GM23338 (cell line): ENCODE data around the gene TMPRSS11D. TPM values are rescaled to one million over a fixed set of nuclear protein-coding genes. Genes with fewer than 3 reads are reported as not detected.

Experiments used
- ATAC-seq: fragments of 200-7000 bp; cut with Tn5 transposase; 3 replicates; pipeline ENCODE4 v1.9.1; 2020
- DNase-seq: peaks from one replicate; pipeline ENCODE4 v3.0.0-alpha.2; 2015; ENCODE audit warnings: low spot score
- H2AFZ ChIP-seq: fragments of 200-600 bp; sonication (generic); 2 replicates; pipeline ENCODE4 v1.8.0; 2016; ENCODE audit warnings: antibody characterized with exemption, mild to moderate bottlenecking, moderate library complexity
- H3F3A ChIP-seq: fragments of 200-600 bp; sonication (generic); replicated peaks from 2 replicates; pipeline ENCODE4 v1.8.0; 2017; ENCODE audit warnings: antibody characterized with exemption, mixed run types, low read depth
- H3K27ac ChIP-seq: fragments of 200-600 bp; sonication (generic); 2 replicates; pipeline ENCODE4 v1.6.1; 2016; ENCODE audit warnings: low read depth
- H3K27me3 ChIP-seq: fragments of 200-600 bp; sonication (generic); 2 replicates; pipeline ENCODE4 v1.8.0; 2016; ENCODE audit warnings: mild to moderate bottlenecking, mixed run types, moderate library complexity; ENCODE audit not compliant: insufficient read depth
- H3K36me3 ChIP-seq: fragments of 200-600 bp; sonication (generic); 2 replicates; pipeline ENCODE4 v1.8.0; 2016; ENCODE audit warnings: mild to moderate bottlenecking; ENCODE audit not compliant: insufficient read depth
- H3K4me1 ChIP-seq: fragments of 200-600 bp; sonication (generic); 2 replicates; pipeline ENCODE4 v1.8.0; 2016; ENCODE audit warnings: mild to moderate bottlenecking, moderate library complexity; ENCODE audit not compliant: insufficient read depth
- H3K4me2 ChIP-seq: fragments of 200-600 bp; sonication (generic); 2 replicates; pipeline ENCODE4 v1.7.1; 2017; ENCODE audit warnings: mixed run types
- H3K4me3 ChIP-seq: fragments of 200-600 bp; sonication (generic); 2 replicates; pipeline ENCODE4 v1.6.1; 2016; ENCODE audit warnings: mixed run types
- H3K79me2 ChIP-seq: fragments of 200-600 bp; sonication (generic); replicated peaks from 2 replicates; pipeline ENCODE4 v1.8.0; 2017; ENCODE audit warnings: mild to moderate bottlenecking; ENCODE audit not compliant: insufficient read depth
- H3K9me2 ChIP-seq: fragments of 200-600 bp; sonication (generic); 2 replicates; pipeline ENCODE4 v1.8.0; 2017; ENCODE audit not compliant: insufficient read depth
- H4K20me1 ChIP-seq: fragments of 200-600 bp; sonication (generic); replicated peaks from 2 replicates; pipeline ENCODE4 v1.8.0; 2017; ENCODE audit warnings: mild to moderate bottlenecking; ENCODE audit not compliant: insufficient read depth
- H3K27ac Mint-ChIP-seq: 2 replicates; pipeline ENCODE4 v1.8.0; 2020; ENCODE audit warnings: inconsistent platforms, mild to moderate bottlenecking, moderate library complexity, mixed read lengths
- H3K27me3 Mint-ChIP-seq: 3 replicates; pipeline ENCODE4 v1.8.0; 2022; ENCODE audit warnings: low read depth, mild to moderate bottlenecking, moderate library complexity, mixed read lengths, inconsistent platforms; ENCODE audit not compliant: insufficient read depth, poor library complexity
- H3K36me3 Mint-ChIP-seq: 3 replicates; pipeline ENCODE4 v1.8.0; 2021; ENCODE audit warnings: low read depth, mild to moderate bottlenecking, inconsistent platforms, moderate library complexity, mixed read lengths
- H3K4me1 Mint-ChIP-seq: 3 replicates; pipeline ENCODE4 v1.8.0; 2020; ENCODE audit warnings: mild to moderate bottlenecking, inconsistent platforms, mixed read lengths
- H3K4me3 Mint-ChIP-seq: 3 replicates; pipeline ENCODE4 v1.8.0; 2021; ENCODE audit warnings: moderate library complexity, mild to moderate bottlenecking, inconsistent platforms, mixed read lengths
- H3K9me3 Mint-ChIP-seq: 3 replicates; pipeline ENCODE4 v1.8.0; 2020; ENCODE audit warnings: moderate library complexity, mild to moderate bottlenecking, inconsistent platforms, mixed read lengths
- CTCF ChIP-seq, 2 experiments: fragments of 200-600 bp in 1 of 2; sonication (generic) in 1 of 2; conservative IDR thresholded peaks; 2 replicates each; pipeline versions ENCODE4 v1.5.1 to v1.6.1; 2016 to 2017; ENCODE audit warnings: antibody characterized with exemption in 2 of 2, low read depth in 2 of 2, mild to moderate bottlenecking in 2 of 2, moderate library complexity in 1 of 2
- ETS1 ChIP-seq: IDR thresholded peaks from 2 replicates; pipeline ENCODE4 v1.6.1; 2016; ENCODE audit warnings: antibody characterized with exemption
- EZH2 ChIP-seq: fragments of 200-600 bp; sonication (generic); IDR thresholded peaks from one replicate; pipeline ENCODE4 v1.8.0; 2017; ENCODE audit warnings: antibody characterized with exemption, mild to moderate bottlenecking, low read depth; ENCODE audit not compliant: unreplicated experiment
- EZH2phosphoT487 ChIP-seq: fragments of 200-600 bp; sonication (generic); IDR thresholded peaks from one replicate; pipeline ENCODE4 v1.8.1; 2018; ENCODE audit warnings: antibody characterized with exemption; ENCODE audit not compliant: unreplicated experiment
- JUNB ChIP-seq: IDR thresholded peaks from one replicate; pipeline ENCODE4 v1.6.1; 2016; ENCODE audit warnings: antibody characterized with exemption; ENCODE audit not compliant: unreplicated experiment
- NANOG ChIP-seq: IDR thresholded peaks from 2 replicates; pipeline ENCODE4 v1.6.1; 2016; ENCODE audit warnings: antibody characterized with exemption, borderline replicate concordance
- POLR2AphosphoS5 ChIP-seq: IDR thresholded peaks from 2 replicates; pipeline ENCODE4 v1.6.1; 2016; ENCODE audit warnings: antibody characterized with exemption, low read depth
- REST ChIP-seq: IDR thresholded peaks from one replicate; pipeline ENCODE4 v1.6.1; 2018; ENCODE audit warnings: antibody characterized with exemption; ENCODE audit not compliant: unreplicated experiment
- STAT1 ChIP-seq: IDR thresholded peaks from one replicate; pipeline ENCODE4 v1.6.1; 2016; ENCODE audit warnings: antibody characterized with exemption; ENCODE audit not compliant: unreplicated experiment
- ZNF331 ChIP-seq: fragments of 250-450 bp; sonication (Bioruptor Pico); IDR thresholded peaks from 2 replicates; pipeline ENCODE4 v1.5.0; 2020; ENCODE audit warnings: low read depth, mild to moderate bottlenecking, moderate library complexity
- ZNF462 ChIP-seq: fragments of 250-450 bp; sonication (Bioruptor Pico); IDR thresholded peaks from 2 replicates; pipeline ENCODE4 v1.5.0; 2020; ENCODE audit warnings: mild to moderate bottlenecking, moderate library complexity
- polyA plus RNA-seq: library from polyadenylated mRNA; unstranded; fragments of >200 nt; fragmentation: Nextera tagmentation; extraction: Ambion mirVana; gene quantifications from 2 replicates; pipeline ENCODE4 v1.2.1, GENCODE V29; 2016
- total RNA-seq: library from RNA; depleted of rRNA; stranded (reverse); fragments of >200 nt; shearing (Covaris generic); gene quantifications from 2 replicates; pipeline ENCODE4 v1.2.3, GENCODE V29; 2014

Gene TMPRSS11D
- total and polyA plus RNA-seq, 2 experiments from 2014 or later, result not detected

- Histone ChIP-seq H2AFZ (no peak overlapping the region), H4K20me1 (no peaks in the 10 kb centered on the region), H3K79me2 (no peaks in the 10 kb centered on the region), H3K4me3 (no peak overlapping the region), H3K9me2 (no peaks in the 10 kb centered on the region), H3K36me3 (no peaks in the 10 kb centered on the region), H3K4me2 (no peak overlapping the region), H3K4me1 (no peaks in the 10 kb centered on the region), H3F3A (no peaks in the 10 kb centered on the region), H3K27me3 (no peaks in the 10 kb centered on the region), H3K27ac (no peak overlapping the region)
- TF ChIP-seq EZH2 (no peak), NANOG (no peak), ETS1 (no peak), STAT1 (no peak), JUNB (no peak), REST (no peak), ZNF462 (no peak), POLR2AphosphoS5 (no peak), ZNF331 (CRISPR knock-in tag) (no peak), EZH2phosphoT487 (no peak), CTCF (conservative IDR thresholded peaks at IDR 0.05; ENCODE audit: low read depth in 2 of 2) (no peak)
- Mint-ChIP-seq H3K9me3 (no peaks in the 10 kb centered on the region), H3K36me3 (no peaks in the 10 kb centered on the region), H3K27me3 (no peaks in the 10 kb centered on the region), H3K27ac (no peak overlapping the region; the same call in 1 of the 2 replicates), H3K4me1 (no peaks in the 10 kb centered on the region), H3K4me3 (no peak overlapping the region)
- DNase-seq (no peak), ATAC-seq (no peak)
Measured at GRCh38 chr4:67820903-67821302, 62.9 kb downstream of the TMPRSS11D start.
